ENCODE results near the gene TMSB10. TPM values are rescaled to one million over a fixed set of nuclear protein-coding genes. Genes with fewer than 3 reads are reported as not detected.
A peak's percentile ranks its signal among the peaks of the same experiment; 100 is the strongest.

The TMSB10 gene
- total and polyA plus RNA-seq, 2 of the 13 experiments (the other 11 are each of a cell fraction or from before 2014, with no cell fraction given) = 665 to 708 TPM

GRCh38 chr2:84881581-84882413 lies 23.7 kb upstream of the TMSB10 start (continued):
- TF ChIP-seq SAFB2 (CRISPR knock-in tag; IDR thresholded peaks at IDR 0.05; ENCODE audit: borderline replicate concordance, low read depth) = no peak
- TF ChIP-seq SOX5 (CRISPR knock-in tag; IDR thresholded peaks at IDR 0.05; ENCODE audit: borderline replicate concordance) = peak; percentile 23; the same call in 1 of the 2 replicates
- TF ChIP-seq ZNF251 (CRISPR knock-in tag; IDR thresholded peaks at IDR 0.05) = no peak
- peak; percentile 79; the same call in 1 of the 2 replicates for TF ChIP-seq SMAD3 (CRISPR knock-in tag; IDR thresholded peaks at IDR 0.05)
- TF ChIP-seq ZNF746 (CRISPR knock-in tag; IDR thresholded peaks at IDR 0.05) = peak; percentile 47; the same call in 1 of the 2 replicates
- TF ChIP-seq ZNF441 (CRISPR knock-in tag; IDR thresholded peaks at IDR 0.05; ENCODE audit: borderline replicate concordance) = no peak
- TF ChIP-seq KDM6A (CRISPR knock-in tag; IDR thresholded peaks at IDR 0.05; ENCODE audit: low read depth) = no peak
- TF ChIP-seq JUND (CRISPR knock-in tag; IDR thresholded peaks at IDR 0.05) = no peak
- no peak for TF ChIP-seq MAFG (CRISPR knock-in tag; IDR thresholded peaks at IDR 0.05)
- TF ChIP-seq ARNT (IDR thresholded peaks at IDR 0.05) = no peak
- TF ChIP-seq TARDBP (CRISPR knock-in tag; IDR thresholded peaks at IDR 0.05) = 0 out of 2 replicates have a peak, but pooled peaks have one; percentile 38
- peak; percentile 88 for TF ChIP-seq MTF2 (CRISPR knock-in tag; IDR thresholded peaks at IDR 0.05; ENCODE audit: borderline replicate concordance)

GRCh38 chr2:84882414-84882738 lies 23.1 kb upstream of the TMSB10 start:
- WGBS (ENCODE audit: low lambda C conversion rate) = 38% methylated on average over 3 of the region's 3 CpGs
- ATAC-seq = no peak
- in situ Hi-C loops (cut with HindIII; ENCODE audit: extremely low pct_ligation_motif_present, low pct_unique_long_range_greater_than_20kb) = loop anchor here (5.0 to 10.0 kb wide), 2 partner anchors 248 to 395 kb away; no protein-coding TSS in a partner anchor
- TF ChIP-seq CBFB (CRISPR knock-in tag; IDR thresholded peaks at IDR 0.05) (no peak), YEATS2 (CRISPR knock-in tag; IDR thresholded peaks at IDR 0.05; ENCODE audit: borderline replicate concordance) (no peak), ZNF574 (CRISPR knock-in tag; IDR thresholded peaks at IDR 0.05) (no peak), ELF1 (CRISPR knock-in tag; IDR thresholded peaks at IDR 0.05) (no peak), ZNF839 (CRISPR knock-in tag; IDR thresholded peaks at IDR 0.05; ENCODE audit: borderline replicate concordance) (no peak), MAF1 (CRISPR knock-in tag; IDR thresholded peaks at IDR 0.05; ENCODE audit: borderline replicate concordance) (no peak)
- TF ChIP-seq, protein P1, sequence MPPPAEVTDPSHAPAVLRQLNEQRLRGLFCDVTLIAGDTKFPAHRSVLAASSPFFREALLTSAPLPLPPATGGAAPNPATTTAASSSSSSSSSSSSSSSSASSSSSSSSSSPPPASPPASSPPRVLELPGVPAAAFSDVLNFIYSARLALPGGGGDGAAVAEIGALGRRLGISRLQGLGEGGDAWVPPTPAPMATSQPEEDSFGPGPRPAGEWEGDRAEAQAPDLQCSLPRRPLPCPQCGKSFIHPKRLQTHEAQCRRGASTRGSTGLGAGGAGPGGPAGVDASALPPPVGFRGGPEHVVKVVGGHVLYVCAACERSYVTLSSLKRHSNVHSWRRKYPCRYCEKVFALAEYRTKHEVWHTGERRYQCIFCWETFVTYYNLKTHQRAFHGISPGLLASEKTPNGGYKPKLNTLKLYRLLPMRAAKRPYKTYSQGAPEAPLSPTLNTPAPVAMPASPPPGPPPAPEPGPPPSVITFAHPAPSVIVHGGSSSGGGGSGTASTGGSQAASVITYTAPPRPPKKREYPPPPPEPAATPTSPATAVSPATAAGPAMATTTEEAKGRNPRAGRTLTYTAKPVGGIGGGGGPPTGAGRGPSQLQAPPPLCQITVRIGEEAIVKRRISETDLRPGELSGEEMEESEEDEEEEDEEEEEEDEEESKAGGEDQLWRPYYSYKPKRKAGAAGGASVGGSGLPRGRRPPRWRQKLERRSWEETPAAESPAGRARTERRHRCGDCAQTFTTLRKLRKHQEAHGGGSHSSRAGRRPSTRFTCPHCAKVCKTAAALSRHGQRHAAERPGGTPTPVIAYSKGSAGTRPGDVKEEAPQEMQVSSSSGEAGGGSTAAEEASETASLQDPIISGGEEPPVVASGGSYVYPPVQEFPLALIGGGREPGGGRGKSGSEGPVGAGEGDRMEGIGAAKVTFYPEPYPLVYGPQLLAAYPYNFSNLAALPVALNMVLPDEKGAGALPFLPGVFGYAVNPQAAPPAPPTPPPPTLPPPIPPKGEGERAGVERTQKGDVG (CRISPR knock-in tag; IDR thresholded peaks at IDR 0.05; ENCODE audit: borderline replicate concordance) = no peak

More at GRCh38 chr2:84882414-84882738, 23.1 kb upstream of the TMSB10 start:
- no peaks in the 10 kb centered on the region for H3K9me3 ChIP-seq (ENCODE audit: low read length)
- H4K20me1 ChIP-seq (ENCODE audit: insufficient read depth, low read length) = peaks cover 3% of the 10 kb centered on the region; the same call in 1 of the 2 replicates
- BruUV-seq (replicated peaks) = no TSS peak
- DNase-seq (ENCODE audit: low spot score) (no peak), FAIRE-seq (no peak)
- CTCF ChIA-PET (ENCODE audit: low intra/inter-chr PET ratio, low total read pairs) = interaction anchor here (1.4 to 3.2 kb wide), 5 partner anchors 12 to 389 kb away, joined by 4 to 20 read pairs (median 7); no protein-coding TSS in a partner anchor
- no peak overlapping the region for H3K4me2 ChIP-seq (ENCODE audit: low read depth, low read length)
- H3K4me1 ChIP-seq (ENCODE audit: insufficient read depth, low read length) = peaks cover 40% of the 10 kb centered on the region
- H2AFZ ChIP-seq (ENCODE audit: low read length) = no peak overlapping the region
- intact Hi-C loops (cut with micrococcal nuclease; ENCODE audit: unreplicated experiment) = loop anchor here (1.0 kb wide), 4 partner anchors 42 to 387 kb away; no protein-coding TSS in a partner anchor
- peaks cover 17 to 64% of the 10 kb centered on the region in 2 experiments for H3K27me3 ChIP-seq (ENCODE audit: control insufficient read depth in 1 of 2, insufficient read depth in 2 of 2, low read length in 2 of 2)
- H3K79me2 ChIP-seq (ENCODE audit: insufficient read depth, low read length) = no peaks in the 10 kb centered on the region
- POLR2A ChIA-PET = interaction anchor here (0.8 kb wide), 1 partner anchor 24 kb away, joined by 5 read pairs; no protein-coding TSS in a partner anchor
- no peaks in the 10 kb centered on the region for H3K36me3 ChIP-seq (replicated peaks in 1 of 2; ENCODE audit: control insufficient read depth in 1 of 2, insufficient read depth in 2 of 2, low read length in 2 of 2)
- no peak overlapping the region for H3K27ac ChIP-seq (ENCODE audit: extremely low read length, insufficient read depth, low read length)
- H3K9ac ChIP-seq (ENCODE audit: insufficient read depth, low read depth, low read length) = no peak overlapping the region
- no peak overlapping the region for H3K4me3 ChIP-seq (replicated peaks in 1 of 3; ENCODE audit: insufficient read depth in 1 of 3, low read depth in 2 of 3, low read length in 3 of 3)

All from HepG2 (cell line).